HTERT RPE-1 (cell line): ENCODE results near the gene CDC40.
"Not testable (repeated sequence)": the region's sequence is repeated elsewhere in the genome, so short reads cannot be mapped to it uniquely, and the experiment has no call there.

Experiments used
- in situ Hi-C: fragments of 300-500 bp; cut with MboI; formaldehyde crosslinking; loops from 4 replicates; pipeline ENCODE4 v1.14.3; 2020; ENCODE audit warnings: low sequenced_read_pairs

Gene CDC40

GRCh38 chr6:110269623-110270022 is 89.4 kb downstream of the CDC40 start:
- in situ Hi-C loops = no loop called here

GRCh38 chr6:110270165-110270564 is 89.9 kb downstream of the CDC40 start:
- in situ Hi-C loops = no loop called here

GRCh38 chr6:110271732-110272022 is 91.5 kb downstream of the CDC40 start:
- in situ Hi-C loops = no loop called here

GRCh38 chr6:110272781-110273180 is 92.6 kb downstream of the CDC40 start:
- in situ Hi-C loops = not testable (repeated sequence)

GRCh38 chr6:110277100-110277665 is 97.0 kb downstream of the CDC40 start:
- in situ Hi-C loops = no loop called here
